Psoas muscle (tissue), 8 donors: Measurements from ENCODE around the gene MGLL. TPM values are rescaled to one million over a fixed set of nuclear protein-coding genes. Genes with fewer than 3 reads are reported as not detected.

ENCODE experiments used
- ATAC-seq, 4 donors: fragments of 200-7000 bp; cut with Tn5 transposase; one replicate each; pipeline ENCODE4 v1.9.1; 2020; ENCODE audit warnings: moderate library complexity in 3 of 4, mild to moderate bottlenecking in 2 of 4
- DNase-seq, 2 donors: peaks; one replicate each; pipeline ENCODE4 v3.0.0-alpha.2; 2020
- H3K27ac ChIP-seq: fragments of 200-600 bp; one replicate; pipeline ENCODE4 v1.8.0; 2022
- H3K27me3 ChIP-seq, 3 donors: fragments of 200-600 bp in 1 of 3; one replicate each; pipeline versions ENCODE4 v1.6.1 to v1.8.0; 2013 to 2022; ENCODE audit warnings: low read length in 2 of 3, mild to moderate bottlenecking in 2 of 3, moderate library complexity in 1 of 3; ENCODE audit not compliant: insufficient read depth in 3 of 3
- H3K36me3 ChIP-seq, 2 donors: fragments of 200-600 bp in 1 of 2; one replicate each; pipeline versions ENCODE4 v1.6.1 to v1.8.0; 2013 to 2022; ENCODE audit warnings: low read depth in 1 of 2, mild to moderate bottlenecking in 1 of 2, moderate library complexity in 1 of 2; ENCODE audit not compliant: insufficient read depth in 1 of 2
- H3K4me1 ChIP-seq: fragments of 200-600 bp; one replicate; pipeline ENCODE4 v1.8.0; 2022
- H3K4me3 ChIP-seq: fragments of 200-600 bp; one replicate; pipeline ENCODE4 v1.8.0; 2022; ENCODE audit warnings: mild to moderate bottlenecking
- H3K9me3 ChIP-seq: fragments of 200-600 bp; one replicate; pipeline ENCODE4 v1.8.0; 2022
- WGBS, 3 donors: extraction: QIAGEN DNeasy Blood & Tissue Kit; methylation state at CpG; one replicate each; pipeline versions ENCODE4 v1.1.6 to v1.1.7; 2013; 5-methylcytosine and 5-hydroxymethylcytosine counted together
- intact Hi-C, 2 donors: fragments of 100-400 bp; cut with DNase I; formaldehyde crosslinking; loops; one replicate each; pipeline versions ENCODE4 v1.11.0 to v1.14.2; 2022
- polyA plus RNA-seq, 3 donors: library from polyadenylated mRNA; stranded (reverse); fragments of 200-250 nt; gene quantifications; one replicate each; pipeline ENCODE4 v1.2.3, GENCODE V29; 2013
- total RNA-seq, 4 donors: library from RNA; stranded (reverse); fragmentation: NEBNext Ultra II Directional in 2 of 4; extraction: Animal tissue kit (Norgen Biotek cat#: 25700) in 2 of 4; gene quantifications; one replicate each; pipeline versions ENCODE4 v1.2.1 to v1.2.4, GENCODE V29; 2021 to 2023
- TF ChIP-seq, protein P1 (sequence below): fragments of 200-600 bp; IDR thresholded peaks from one replicate; pipeline ENCODE4 v1.8.0; 2022; ENCODE audit warnings: antibody characterized with exemption
- donor health status: healthy with polysubstance abuse.
- donor health status: DM: no; HTN: no; CAD: no; lungs with moderate emphysema.
- donor health status: Bipolar disorder and iron deficiency.
- donor health status: healthy.
- donor health status: DM: yes; HTN: yes; CAD: no.
- donor health status: DM: no; HTN: no; CAD: no.
- donor health status: DM: no; HTN: no; CAD: no.
- donor health status: DM: yes; HTN: yes; CAD: no.

Gene MGLL
- total and polyA plus RNA-seq, 7 donors, result 32.8 to 85.6 (median 63.0) TPM

- intact Hi-C loops, result loop anchor here in 1 of 2 donors (5.0 kb wide), 1 partner anchor 54 kb away; no protein-coding TSS in a partner anchor
- no peaks in the 10 kb centered on the region for H3K27me3 ChIP-seq
- no peak overlapping the region for H3K4me3 ChIP-seq
- H3K36me3 ChIP-seq, result peaks cover 0 to 44% of the 10 kb centered on the region in 2 donors
- TF ChIP-seq, protein P1, sequence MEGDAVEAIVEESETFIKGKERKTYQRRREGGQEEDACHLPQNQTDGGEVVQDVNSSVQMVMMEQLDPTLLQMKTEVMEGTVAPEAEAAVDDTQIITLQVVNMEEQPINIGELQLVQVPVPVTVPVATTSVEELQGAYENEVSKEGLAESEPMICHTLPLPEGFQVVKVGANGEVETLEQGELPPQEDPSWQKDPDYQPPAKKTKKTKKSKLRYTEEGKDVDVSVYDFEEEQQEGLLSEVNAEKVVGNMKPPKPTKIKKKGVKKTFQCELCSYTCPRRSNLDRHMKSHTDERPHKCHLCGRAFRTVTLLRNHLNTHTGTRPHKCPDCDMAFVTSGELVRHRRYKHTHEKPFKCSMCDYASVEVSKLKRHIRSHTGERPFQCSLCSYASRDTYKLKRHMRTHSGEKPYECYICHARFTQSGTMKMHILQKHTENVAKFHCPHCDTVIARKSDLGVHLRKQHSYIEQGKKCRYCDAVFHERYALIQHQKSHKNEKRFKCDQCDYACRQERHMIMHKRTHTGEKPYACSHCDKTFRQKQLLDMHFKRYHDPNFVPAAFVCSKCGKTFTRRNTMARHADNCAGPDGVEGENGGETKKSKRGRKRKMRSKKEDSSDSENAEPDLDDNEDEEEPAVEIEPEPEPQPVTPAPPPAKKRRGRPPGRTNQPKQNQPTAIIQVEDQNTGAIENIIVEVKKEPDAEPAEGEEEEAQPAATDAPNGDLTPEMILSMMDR, result no peak
- peak overlapping the region; percentile 93 for H3K27ac ChIP-seq
- H3K9me3 ChIP-seq, result no peaks in the 10 kb centered on the region
- H3K4me1 ChIP-seq, result peaks cover 67% of the 10 kb centered on the region
- DNase-seq (peak in 1 of 2 donors; percentile 46), ATAC-seq (no peak)
- WGBS, 3 donors, result 84 to 88% (median 87%) methylated on average over 23 of the region's 23 CpGs
Observed at GRCh38 chr3:127815641-127816605, 6.4 kb downstream of the MGLL start.

GRCh38 chr3:127815001-127815400 lies 7.3 kb downstream of the MGLL start:
- H3K27ac ChIP-seq, result no peak overlapping the region
- ATAC-seq (no peak), DNase-seq (peak in 1 of 2 donors; percentile 23)
- H3K4me3 ChIP-seq, result no peak overlapping the region
- no peaks in the 10 kb centered on the region for H3K27me3 ChIP-seq
- TF ChIP-seq, protein P1, result no peak
- peaks cover 58% of the 10 kb centered on the region for H3K4me1 ChIP-seq
- 68 to 78% (median 70%) methylated on average over 7 of the region's 7 CpGs for WGBS, 3 donors
- peaks cover 0 to 53% of the 10 kb centered on the region in 2 donors for H3K36me3 ChIP-seq
- H3K9me3 ChIP-seq, result no peaks in the 10 kb centered on the region
- intact Hi-C loops, result loop anchor here in 1 of 2 donors (5.0 kb wide), 1 partner anchor 53 kb away; no protein-coding TSS in a partner anchor

- intact Hi-C loops, result no loop called here
- Histone ChIP-seq H3K27ac (no peak overlapping the region), H3K36me3 (peaks cover 3 to 55% of the 10 kb centered on the region in 2 donors), H3K9me3 (no peaks in the 10 kb centered on the region), H3K27me3 (no peaks in the 10 kb centered on the region), H3K4me3 (no peak overlapping the region), H3K4me1 (peaks cover 51% of the 10 kb centered on the region)
- WGBS, 3 donors, result 14 to 17% (median 14%) methylated on average over 2 of the region's 2 CpGs
- DNase-seq, result no peak
- TF ChIP-seq, protein P1, result no peak
- ATAC-seq, result no peak
Observed at GRCh38 chr3:127814325-127814781, 8.0 kb downstream of the MGLL start.

GRCh38 chr3:127812151-127812550 lies 10.2 kb downstream of the MGLL start:
- H3K36me3 ChIP-seq, result peaks cover 3 to 71% of the 10 kb centered on the region in 2 donors
- H3K4me3 ChIP-seq, result no peak overlapping the region
- no peaks in the 10 kb centered on the region for H3K9me3 ChIP-seq
- peaks cover 41% of the 10 kb centered on the region for H3K4me1 ChIP-seq
- ATAC-seq, result no peak
- intact Hi-C loops, result no loop called here
- H3K27ac ChIP-seq, result no peak overlapping the region
- DNase-seq, result no peak
- TF ChIP-seq, protein P1, result no peak
- H3K27me3 ChIP-seq, result no peaks in the 10 kb centered on the region
